Adrenal gland (tissue), 12 donors: ENCODE data around the gene GMPPA. TPM values are rescaled to one million over a fixed set of nuclear protein-coding genes. Genes with fewer than 3 reads are reported as not detected.

Experiments used
- DNase-seq, 7 donors: peaks; one replicate each; pipeline ENCODE4 v3.0.0-alpha.2; 2019 to 2020
- H3K27ac ChIP-seq, 5 donors: fragments of 200-600 bp; sonication (generic) in 4 of 5; 1 replicate in 3 of 5; 2 replicates in 2 of 5; pipeline versions ENCODE4 v1.5.1 to v1.8.0; 2016 to 2020; ENCODE audit warnings: mild to moderate bottlenecking in 1 of 5
- H3K27me3 ChIP-seq: fragments of 200-600 bp; 2 replicates; pipeline ENCODE4 v1.8.0; 2021
- H3K36me3 ChIP-seq, 2 donors: fragments of 200-600 bp; replicated peaks in 1 of 2; 1 replicate in 1 of 2; 2 replicates in 1 of 2; pipeline versions ENCODE4 v1.5.1 to v1.8.0; 2018 to 2022
- H3K4me1 ChIP-seq, 2 donors: fragments of 200-600 bp; replicated peaks in 1 of 2; 1 replicate in 1 of 2; 2 replicates in 1 of 2; pipeline versions ENCODE4 v1.5.1 to v1.8.0; 2018 to 2021
- H3K4me3 ChIP-seq, 4 donors: fragments of 200-600 bp; sonication (generic) in 3 of 4; one replicate each; pipeline ENCODE4 v1.5.1; 2016 to 2018
- H3K9me3 ChIP-seq, 3 donors: fragments of 200-600 bp; sonication (generic) in 1 of 3; replicated peaks in 1 of 3; 1 replicate in 2 of 3; 2 replicates in 1 of 3; pipeline versions ENCODE4 v1.5.1 to v1.8.0; 2016 to 2021
- POLR2A ChIP-seq, 2 donors: fragments of 450-650 bp; IDR thresholded peaks; one replicate each; pipeline ENCODE4 v1.6.1; 2017; ENCODE audit warnings: antibody characterized with exemption in 2 of 2, mild to moderate bottlenecking in 2 of 2, moderate library complexity in 1 of 2
- WGBS, 4 donors: extraction: QIAGEN DNeasy Blood & Tissue Kit in 2 of 4; methylation state at CpG; one replicate each; pipeline versions ENCODE4 v1.1.5 to v1.1.7; 2013 to 2017; 5-methylcytosine and 5-hydroxymethylcytosine counted together
- intact Hi-C, 2 donors: fragments of 100-400 bp; cut with DNase I; formaldehyde crosslinking; loops; one replicate each; pipeline versions ENCODE4 v1.14.1 to v1.15.0; 2022 to 2023
- polyA plus RNA-seq, 3 donors: library from polyadenylated mRNA; stranded (reverse); fragments of 200-250 nt in 2 of 3; fragments of 350-450 nt in 1 of 3; fragmentation: Illumina TruSeq in 1 of 3; extraction: RNeasy Lipid Tissue Mini Kit (QIAGEN cat#74804) in 1 of 3; gene quantifications; one replicate each; pipeline ENCODE4 v1.2.3, GENCODE V29; 2013 to 2014
- total RNA-seq, 9 donors: library from RNA; depleted of rRNA in 4 of 9; stranded (reverse); fragments of >200 nt in 4 of 9; fragments of 120-200 nt in 1 of 9; fragmentation: NEBNext Ultra II Directional in 1 of 9; extraction: Animal tissue kit (Norgen Biotek cat#: 25700) in 1 of 9; gene quantifications; one replicate each; pipeline versions ENCODE4 v1.1.0 to v1.2.4, GENCODE V29; 2013 to 2023
- TF ChIP-seq, protein P1 (sequence below), 6 experiments: fragments of 450-650 bp in 4 of 6; fragments of 200-600 bp in 2 of 6; sonication (generic) in 1 of 6; IDR thresholded peaks; 1 replicate in 5 of 6; 2 replicates in 1 of 6; pipeline versions ENCODE4 v1.5.1 to v1.8.0; 2016 to 2021; ENCODE audit warnings: antibody characterized with exemption in 6 of 6, mild to moderate bottlenecking in 2 of 6, moderate library complexity in 1 of 6
- donor health status: healthy with polysubstance abuse.
- donor health status: Bipolar disorder and iron deficiency.
- donor health status: DM: yes; HTN: yes; CAD: no.
- donor health status: DM: no; HTN: no; CAD: no.
- donor health status: DM: no; HTN: no; CAD: no.
- donor health status: DM: yes; HTN: yes; CAD: no.

The GMPPA gene
- total and polyA plus RNA-seq, 12 donors: 23.0 to 72.2 (median 35.3) TPM

DNA sequence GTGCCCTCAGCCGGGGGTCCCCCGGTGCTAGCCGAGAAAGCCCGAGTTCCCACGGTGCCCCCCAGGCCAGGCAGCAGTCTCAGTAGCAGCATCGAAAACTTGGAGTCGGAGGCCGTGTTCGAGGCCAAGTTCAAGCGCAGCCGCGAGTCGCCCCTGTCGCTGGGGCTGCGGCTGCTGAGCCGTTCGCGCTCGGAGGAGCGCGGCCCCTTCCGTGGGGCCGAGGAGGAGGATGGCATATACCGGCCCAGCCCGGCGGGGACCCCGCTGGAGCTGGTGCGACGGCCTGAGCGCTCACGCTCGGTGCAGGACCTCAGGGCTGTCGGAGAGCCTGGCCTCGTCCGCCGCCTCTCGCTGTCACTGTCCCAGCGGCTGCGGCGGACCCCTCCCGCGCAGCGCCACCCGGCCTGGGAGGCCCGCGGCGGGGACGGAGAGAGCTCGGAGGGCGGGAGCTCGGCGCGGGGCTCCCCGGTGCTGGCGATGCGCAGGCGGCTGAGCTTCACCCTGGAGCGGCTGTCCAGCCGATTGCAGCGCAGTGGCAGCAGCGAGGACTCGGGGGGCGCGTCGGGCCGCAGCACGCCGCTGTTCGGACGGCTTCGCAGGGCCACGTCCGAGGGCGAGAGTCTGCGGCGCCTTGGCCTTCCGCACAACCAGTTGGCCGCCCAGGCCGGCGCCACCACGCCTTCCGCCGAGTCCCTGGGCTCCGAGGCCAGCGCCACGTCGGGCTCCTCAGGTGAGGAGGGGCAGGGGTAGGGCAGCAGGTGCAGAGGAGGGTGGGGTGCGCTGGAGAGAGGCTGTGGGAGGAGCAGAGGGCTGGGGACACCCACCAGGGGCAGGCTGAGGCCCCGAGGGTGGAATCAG, 14.1 kb upstream of the GMPPA start:
- intact Hi-C loops: no loop called here
- Histone ChIP-seq H3K4me1 (peaks cover 0 to 4% of the 10 kb centered on the region in 2 donors), H3K27ac (peak overlapping the region in 1 of 5 donors; percentile 34), H3K9me3 (no peaks in the 10 kb centered on the region), H3K36me3 (no peaks in the 10 kb centered on the region), H3K4me3 (peak overlapping the region in 1 of 4 donors; percentile 24), H3K27me3 (peaks cover 26% of the 10 kb centered on the region)
- TF ChIP-seq, protein P1, sequence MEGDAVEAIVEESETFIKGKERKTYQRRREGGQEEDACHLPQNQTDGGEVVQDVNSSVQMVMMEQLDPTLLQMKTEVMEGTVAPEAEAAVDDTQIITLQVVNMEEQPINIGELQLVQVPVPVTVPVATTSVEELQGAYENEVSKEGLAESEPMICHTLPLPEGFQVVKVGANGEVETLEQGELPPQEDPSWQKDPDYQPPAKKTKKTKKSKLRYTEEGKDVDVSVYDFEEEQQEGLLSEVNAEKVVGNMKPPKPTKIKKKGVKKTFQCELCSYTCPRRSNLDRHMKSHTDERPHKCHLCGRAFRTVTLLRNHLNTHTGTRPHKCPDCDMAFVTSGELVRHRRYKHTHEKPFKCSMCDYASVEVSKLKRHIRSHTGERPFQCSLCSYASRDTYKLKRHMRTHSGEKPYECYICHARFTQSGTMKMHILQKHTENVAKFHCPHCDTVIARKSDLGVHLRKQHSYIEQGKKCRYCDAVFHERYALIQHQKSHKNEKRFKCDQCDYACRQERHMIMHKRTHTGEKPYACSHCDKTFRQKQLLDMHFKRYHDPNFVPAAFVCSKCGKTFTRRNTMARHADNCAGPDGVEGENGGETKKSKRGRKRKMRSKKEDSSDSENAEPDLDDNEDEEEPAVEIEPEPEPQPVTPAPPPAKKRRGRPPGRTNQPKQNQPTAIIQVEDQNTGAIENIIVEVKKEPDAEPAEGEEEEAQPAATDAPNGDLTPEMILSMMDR (IDR thresholded peaks at IDR 0.05): no peak
- no peak for TF ChIP-seq POLR2A (IDR thresholded peaks at IDR 0.05)
- 2 to 6% (median 2%) methylated on average over 9 to 89 of the region's 89 CpGs for WGBS, 4 donors
- no peak for DNase-seq

DNA sequence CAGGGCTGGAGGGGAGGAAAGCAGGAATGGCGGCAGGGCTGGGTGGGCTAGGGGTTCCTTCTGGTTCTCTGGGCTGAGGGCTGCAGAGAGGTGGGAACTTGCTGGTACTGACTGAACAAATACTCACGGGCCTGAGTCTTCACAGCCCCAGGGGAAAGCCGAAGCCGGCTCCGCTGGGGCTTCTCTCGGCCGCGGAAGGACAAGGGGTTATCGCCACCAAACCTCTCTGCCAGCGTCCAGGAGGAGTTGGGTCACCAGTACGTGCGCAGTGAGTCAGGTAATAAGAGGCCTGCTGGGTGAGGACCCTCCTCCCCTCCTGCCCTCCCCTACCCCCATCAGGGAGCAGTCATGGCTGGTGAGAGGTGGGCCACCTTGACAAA, 13.5 kb upstream of the GMPPA start:
- Histone ChIP-seq H3K4me3 (no peak overlapping the region), H3K9me3 (no peaks in the 10 kb centered on the region), H3K27ac (no peak overlapping the region), H3K4me1 (peaks cover 0 to 4% of the 10 kb centered on the region in 2 donors), H3K36me3 (no peaks in the 10 kb centered on the region), H3K27me3 (peaks cover 26% of the 10 kb centered on the region)
- no peak for DNase-seq
- intact Hi-C loops: no loop called here
- 65 to 77% (median 73%) methylated on average over 9 to 12 of the region's 12 CpGs for WGBS, 4 donors
- TF ChIP-seq POLR2A (IDR thresholded peaks at IDR 0.05): no peak
- TF ChIP-seq, protein P1 (IDR thresholded peaks at IDR 0.05): no peak

DNA sequence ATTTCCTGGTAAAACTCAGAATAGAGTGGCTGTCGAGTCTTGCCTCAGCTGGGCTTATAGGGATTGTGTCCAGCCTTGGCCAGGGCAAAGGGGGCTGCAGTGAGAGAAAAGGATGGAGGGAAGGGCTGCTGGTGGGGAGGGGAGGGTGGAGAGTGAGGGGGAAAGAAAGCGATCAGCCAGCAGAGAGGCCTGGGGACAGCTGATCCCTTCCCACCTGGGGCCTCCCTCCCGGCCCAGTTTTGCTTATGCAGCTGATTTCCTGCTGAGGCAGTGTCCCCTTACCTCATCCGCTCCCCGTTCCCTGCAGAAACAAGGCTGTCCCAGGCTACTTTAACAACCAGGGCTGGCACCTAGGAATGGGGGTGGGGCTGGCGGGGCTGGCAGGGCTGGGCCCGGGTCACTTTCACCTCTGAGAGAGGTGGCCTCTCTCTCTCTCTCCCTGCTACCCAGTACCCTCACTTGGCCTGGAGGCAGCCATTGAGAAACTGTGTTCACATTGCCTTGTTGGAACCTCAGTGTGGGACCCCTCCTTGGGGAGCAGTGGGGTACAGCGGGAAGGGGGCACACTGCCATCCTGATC, 12.2 kb upstream of the GMPPA start:
- no peak for DNase-seq

More for the DNA sequence above, 12.2 kb upstream of the GMPPA start:
- no peak overlapping the region for H3K4me3 ChIP-seq
- intact Hi-C loops: no loop called here
- TF ChIP-seq, protein P1 (IDR thresholded peaks at IDR 0.05): no peak
- TF ChIP-seq POLR2A (IDR thresholded peaks at IDR 0.05): no peak
- H3K9me3 ChIP-seq: no peaks in the 10 kb centered on the region
- peaks cover 0 to 4% of the 10 kb centered on the region in 2 donors for H3K4me1 ChIP-seq
- WGBS, 4 donors: 66 to 82% (median 72%) methylated on average over 6 to 8 of the region's 8 CpGs
- H3K36me3 ChIP-seq: no peaks in the 10 kb centered on the region
- no peak overlapping the region for H3K27ac ChIP-seq
- H3K27me3 ChIP-seq: peaks cover 26% of the 10 kb centered on the region
